Stomach (tissue), 9 donors: Measurements from ENCODE around the gene LRRC4C. TPM values are rescaled to one million over a fixed set of nuclear protein-coding genes. Genes with fewer than 3 reads are reported as not detected.

Experiments
- DNase-seq, 2 donors: peaks; one replicate each; pipeline versions ENCODE4 v3.0.0 to v3.0.0-alpha.2; 2013 to 2019
- H3K27ac ChIP-seq, 5 donors: fragments of 200-600 bp in 4 of 5; sonication (generic) in 4 of 5; one replicate each; pipeline ENCODE4 v1.5.1; 2013 to 2019; ENCODE audit warnings: mild to moderate bottlenecking in 1 of 5, moderate library complexity in 1 of 5
- H3K27me3 ChIP-seq, 3 donors: fragments of 200-600 bp; sonication (generic); one replicate each; pipeline ENCODE4 v1.5.1; 2017 to 2019; ENCODE audit warnings: mixed run types in 1 of 3
- H3K36me3 ChIP-seq, 4 donors: fragments of 200-600 bp; sonication (generic); 1 replicate in 3 of 4; 2 replicates in 1 of 4; pipeline ENCODE4 v1.5.1; 2016 to 2019
- H3K4me1 ChIP-seq, 4 donors: fragments of 200-600 bp; sonication (generic); one replicate each; pipeline ENCODE4 v1.5.1; 2016 to 2019
- H3K4me3 ChIP-seq, 4 donors: fragments of 200-600 bp; sonication (generic) in 3 of 4; one replicate each; pipeline ENCODE4 v1.5.1; 2016 to 2019; ENCODE audit warnings: mild to moderate bottlenecking in 1 of 4
- H3K9me3 ChIP-seq, 4 donors: fragments of 200-600 bp; sonication (generic); one replicate each; pipeline ENCODE4 v1.5.1; 2016 to 2019
- CTCF ChIP-seq, 7 experiments: fragments of 450-650 bp in 4 of 7; fragments of 200-600 bp in 3 of 7; sonication (generic) in 3 of 7; IDR thresholded peaks; one replicate each; pipeline ENCODE4 v1.5.1; 2016 to 2019; ENCODE audit warnings: antibody characterized with exemption in 7 of 7, control low read depth in 2 of 7, mild to moderate bottlenecking in 1 of 7
- EP300 ChIP-seq: sonication (generic); formaldehyde crosslinking; IDR thresholded peaks from one replicate; pipeline ENCODE4 v1.6.1; 2017; ENCODE audit warnings: antibody characterized with exemption
- POLR2A ChIP-seq, 4 donors: fragments of 450-650 bp; IDR thresholded peaks; one replicate each; pipeline ENCODE4 v1.6.1; 2016; ENCODE audit warnings: antibody characterized with exemption in 4 of 4, control low read depth in 2 of 4, mild to moderate bottlenecking in 1 of 4, moderate library complexity in 1 of 4
- POLR2AphosphoS5 ChIP-seq, 3 donors: sonication (generic); formaldehyde crosslinking; IDR thresholded peaks; one replicate each; pipeline ENCODE4 v1.6.1; 2016; ENCODE audit warnings: antibody characterized with exemption in 3 of 3
- WGBS, 5 donors: extraction: QIAGEN DNeasy Blood & Tissue Kit in 3 of 5; methylation state at CpG; one replicate each; pipeline versions ENCODE4 v1.1.5 to v1.1.7; 2013 to 2018; 5-methylcytosine and 5-hydroxymethylcytosine counted together
- intact Hi-C: fragments of 100-400 bp; cut with DNase I; formaldehyde crosslinking; loops from one replicate; pipeline ENCODE4 v1.15.1; 2023; ENCODE audit warnings: low total_unique reads
- polyA plus RNA-seq, 3 donors: library from polyadenylated mRNA; stranded (reverse); fragments of 200-250 nt; gene quantifications; one replicate each; pipeline ENCODE4 v1.2.3, GENCODE V29; 2013
- total RNA-seq, 5 donors: library from RNA; depleted of rRNA; stranded (reverse); fragments of >200 nt; gene quantifications; one replicate each; pipeline versions ENCODE4 v1.1.0 to v1.2.3, GENCODE V29; 2014 to 2016
- donor health status: healthy with polysubstance abuse.
- donor health status: Bipolar disorder and iron deficiency.
- donor health status: healthy.

Gene LRRC4C
- total and polyA plus RNA-seq, 8 donors, result 0.31 to 3.3 (median 0.45) TPM; not detected in 4

- Histone ChIP-seq H3K27ac (no peak overlapping the region), H3K27me3 (peaks cover 0 to 33% (median 12%) of the 10 kb centered on the region in 3 donors), H3K36me3 (no peaks in the 10 kb centered on the region), H3K4me3 (no peak overlapping the region), H3K4me1 (peaks cover 0 to 8% (median 2%) of the 10 kb centered on the region in 4 donors), H3K9me3 (peaks cover 0 to 5% (median 0%) of the 10 kb centered on the region in 4 donors)
- DNase-seq, result peak in 1 of 2 donors; percentile 40
- intact Hi-C loops, result no loop called here
- TF ChIP-seq CTCF (IDR thresholded peaks at IDR 0.05), result peak in 5 of 7 experiments; percentile 39 to 79 (median 63)
- TF ChIP-seq POLR2A (IDR thresholded peaks at IDR 0.05), result no peak
- WGBS, 5 donors, result 0 to 11% (median 5%) methylated on average over 1 of the region's 1 CpG
These were observed 1.7 kb upstream of the LRRC4C start for GRCh38 chr11:41461057-41461681.

- no peak overlapping the region for H3K27ac ChIP-seq
- DNase-seq, result no peak
- no peak overlapping the region for H3K4me3 ChIP-seq
- H3K36me3 ChIP-seq, result no peaks in the 10 kb centered on the region
- WGBS, 5 donors, result 10 to 18% (median 14%) methylated on average over 7 of the region's 7 CpGs
- peaks cover 0 to 8% (median 2%) of the 10 kb centered on the region in 4 donors for H3K4me1 ChIP-seq
- TF ChIP-seq POLR2AphosphoS5 (IDR thresholded peaks at IDR 0.05) (no peak), POLR2A (IDR thresholded peaks at IDR 0.05) (no peak), CTCF (IDR thresholded peaks at IDR 0.05) (no peak), EP300 (no peak)
- peaks cover 0 to 33% (median 12%) of the 10 kb centered on the region in 3 donors for H3K27me3 ChIP-seq
- intact Hi-C loops, result no loop called here
- peaks cover 0 to 3% (median 0%) of the 10 kb centered on the region in 4 donors for H3K9me3 ChIP-seq
These were observed 811 bp downstream of the LRRC4C start for GRCh38 chr11:41458641-41459040.

- intact Hi-C loops, result no loop called here
- Histone ChIP-seq H3K27ac (no peak overlapping the region), H3K9me3 (no peaks in the 10 kb centered on the region), H3K4me1 (peaks cover 0 to 8% (median 2%) of the 10 kb centered on the region in 4 donors), H3K4me3 (no peak overlapping the region), H3K36me3 (no peaks in the 10 kb centered on the region), H3K27me3 (peaks cover 0 to 33% (median 12%) of the 10 kb centered on the region in 3 donors)
- no peak for DNase-seq
- 10 to 18% (median 15%) methylated on average over 4 of the region's 4 CpGs for WGBS, 5 donors
- TF ChIP-seq POLR2AphosphoS5 (IDR thresholded peaks at IDR 0.05) (no peak), CTCF (IDR thresholded peaks at IDR 0.05) (no peak)
These were observed 1.3 kb downstream of the LRRC4C start for GRCh38 chr11:41458154-41458553.

GRCh38 chr11:41457216-41458014 lies 2.0 kb downstream of the LRRC4C start:
- intact Hi-C loops, result no loop called here
- TF ChIP-seq POLR2A (IDR thresholded peaks at IDR 0.05), result no peak
- no peak for TF ChIP-seq EP300
- no peak for TF ChIP-seq CTCF (IDR thresholded peaks at IDR 0.05)
- TF ChIP-seq POLR2AphosphoS5 (IDR thresholded peaks at IDR 0.05), result no peak
- no peak for DNase-seq
- Histone ChIP-seq H3K36me3 (no peaks in the 10 kb centered on the region), H3K27me3 (peaks cover 0 to 33% (median 12%) of the 10 kb centered on the region in 3 donors), H3K4me1 (peaks cover 0 to 8% (median 2%) of the 10 kb centered on the region in 4 donors), H3K4me3 (no peak overlapping the region), H3K9me3 (no peaks in the 10 kb centered on the region), H3K27ac (no peak overlapping the region)
- WGBS, 5 donors, result 28 to 40% (median 35%) methylated on average over 3 of the region's 3 CpGs
